HCT116 (cell line): ENCODE measurements around the gene EEPD1. TPM values are rescaled to one million over a fixed set of nuclear protein-coding genes. Genes with fewer than 3 reads are reported as not detected.

ENCODE experiments used
- ATAC-seq: fragments of 200-7000 bp; cut with Tn5 transposase; 2 replicates; pipeline ENCODE4 v1.9.1; 2020; ENCODE audit warnings: mild to moderate bottlenecking, moderate library complexity
- BruUV-seq: library from RNA; stranded (reverse); fragments of 400-500 nt; replicated peaks from 2 replicates; lab custom pipeline; 2021; lab: Mats Ljungman, UMichigan
- CTCF ChIA-PET: fragments of 300-600 bp; sonication (Branson Sonifier 250); formaldehyde crosslinking; loops from one replicate; lab custom pipeline; 2021; ENCODE audit warnings: antibody characterized with exemption; lab: Charles Lee
- POLR2A ChIA-PET: fragments of 300-600, 350-600 bp; sonication (Branson Sonifier 250); formaldehyde crosslinking; loops from one replicate; lab custom pipeline; 2021; ENCODE audit warnings: antibody characterized with exemption; lab: Charles Lee
- RAD21 ChIA-PET, 2 experiments: fragments of 300-600 bp; sonication (Branson Sonifier 250); formaldehyde crosslinking; loops; one replicate each; lab custom pipeline; 2023; ENCODE audit warnings: low total read pairs in 2 of 2; ENCODE audit not compliant: uncharacterized antibody in 2 of 2, unreplicated experiment in 2 of 2, low non-redundant PET in 1 of 2; lab: Charles Lee
- DNase-seq: peaks from one replicate; pipeline ENCODE4 v3.0.0-alpha.2; 2010; ENCODE audit warnings: low read depth, low spot score
- H2AFZ ChIP-seq: fragments of 200-600 bp; shearing (Covaris generic), sonication (generic); 2 replicates; pipeline ENCODE4 v1.6.1; 2017; ENCODE audit warnings: low read depth, mixed run types, mixed read lengths, antibody characterized with exemption, low read length; ENCODE audit not compliant: poor library complexity, severe bottlenecking
- H3K27ac ChIP-seq: 2 replicates; pipeline ENCODE4 v1.5.1; 2012; ENCODE audit warnings: low read depth, low read length
- H3K27me3 ChIP-seq: fragments of 200-600 bp; sonication (generic); 2 replicates; pipeline ENCODE4 v1.6.1; 2016; ENCODE audit warnings: mixed run types, low read length, mixed read lengths; ENCODE audit not compliant: insufficient read depth
- H3K36me3 ChIP-seq, 2 experiments: fragments of 200-500 bp in 1 of 2; fragments of 200-600 bp in 1 of 2; sonication (Bioruptor generic) in 1 of 2; sonication (generic) in 1 of 2; 2 replicates each; pipeline versions ENCODE4 v1.5.1 to v1.6.1; 2014 to 2016; ENCODE audit warnings: low read length in 2 of 2, inconsistent platforms in 1 of 2, mixed read lengths in 1 of 2, mixed run types in 1 of 2; ENCODE audit not compliant: insufficient read depth in 2 of 2, control insufficient read depth in 1 of 2
- H3K4me1 ChIP-seq, 2 experiments: fragments of 200-600 bp in 1 of 2; sonication (generic) in 1 of 2; 2 replicates each; pipeline versions ENCODE4 v1.5.1 to v1.6.1; 2012 to 2017; ENCODE audit warnings: low read length in 2 of 2, inconsistent platforms in 1 of 2, mild to moderate bottlenecking in 1 of 2, mixed read lengths in 1 of 2, mixed run types in 1 of 2, moderate library complexity in 1 of 2; ENCODE audit not compliant: insufficient read depth in 2 of 2, control insufficient read depth in 1 of 2
- H3K4me2 ChIP-seq: fragments of 200-600 bp; sonication (generic); 2 replicates; pipeline ENCODE4 v1.6.1; 2017; ENCODE audit warnings: mixed run types, low read length, mixed read lengths
- H3K4me3 ChIP-seq, 2 experiments: fragments of 200-600 bp in 1 of 2; sonication (generic) in 1 of 2; replicated peaks in 1 of 2; 2 replicates each; pipeline ENCODE4 v1.5.1; 2011 to 2016; ENCODE audit warnings: low read length in 2 of 2, control low read depth in 1 of 2, low read depth in 1 of 2, mild to moderate bottlenecking in 1 of 2, mixed read lengths in 1 of 2, mixed run types in 1 of 2
- H3K79me2 ChIP-seq: fragments of 200-600 bp; sonication (generic); 2 replicates; pipeline ENCODE4 v1.6.1; 2017; ENCODE audit warnings: mild to moderate bottlenecking, mixed run types, low read length, moderate library complexity, mixed read lengths; ENCODE audit not compliant: insufficient read depth
- H3K9ac ChIP-seq: fragments of 200-600 bp; sonication (generic); 2 replicates; pipeline ENCODE4 v1.6.1; 2016; ENCODE audit warnings: low read length, mixed read lengths
- H3K9me2 ChIP-seq: fragments of 200-600 bp; sonication (generic), shearing (Covaris generic); 2 replicates; pipeline ENCODE4 v1.6.1; 2017; ENCODE audit warnings: mixed run types, mild to moderate bottlenecking, moderate library complexity; ENCODE audit not compliant: insufficient read depth
- H3K9me3 ChIP-seq, 2 experiments: fragments of 200-500 bp in 1 of 2; fragments of 200-600 bp in 1 of 2; sonication (Bioruptor generic) in 1 of 2; sonication (generic) in 1 of 2; 2 replicates each; pipeline ENCODE4 v1.6.1; 2014 to 2017; ENCODE audit warnings: low read length in 2 of 2, mixed read lengths in 2 of 2, inconsistent platforms in 1 of 2, low read depth in 1 of 2, mild to moderate bottlenecking in 1 of 2, mixed run types in 1 of 2, moderate library complexity in 1 of 2; ENCODE audit not compliant: control insufficient read depth in 1 of 2, insufficient read depth in 1 of 2
- H4K20me1 ChIP-seq: fragments of 200-600 bp; sonication (generic), shearing (Covaris generic); 2 replicates; pipeline ENCODE4 v1.6.1; 2017; ENCODE audit warnings: mixed run types, mild to moderate bottlenecking, moderate library complexity; ENCODE audit not compliant: insufficient read depth
- ATF3 ChIP-seq: IDR thresholded peaks from 2 replicates; pipeline ENCODE4 v1.6.1; 2012
- EGR1 ChIP-seq: IDR thresholded peaks from 2 replicates; pipeline ENCODE4 v1.6.1; 2012; ENCODE audit warnings: low read depth
- ELF1 ChIP-seq: IDR thresholded peaks from 2 replicates; pipeline ENCODE4 v1.6.1; 2012; ENCODE audit warnings: low read depth, borderline replicate concordance
- EZH2phosphoT487 ChIP-seq: fragments of 200-600 bp; IDR thresholded peaks from 2 replicates; pipeline ENCODE4 v1.6.1; 2018; ENCODE audit warnings: antibody characterized with exemption, borderline replicate concordance
- POLR2AphosphoS5 ChIP-seq: IDR thresholded peaks from 2 replicates; pipeline ENCODE4 v1.6.1; 2011; ENCODE audit warnings: mild to moderate bottlenecking, low read depth, low read length, moderate library complexity
- RAD21 ChIP-seq: IDR thresholded peaks from 2 replicates; pipeline ENCODE4 v1.6.1; 2012; ENCODE audit warnings: low read depth, mild to moderate bottlenecking
- SRF ChIP-seq: IDR thresholded peaks from 2 replicates; pipeline ENCODE4 v1.6.1; 2012; ENCODE audit warnings: low read depth
- ZBTB33 ChIP-seq: IDR thresholded peaks from 2 replicates; pipeline ENCODE4 v1.6.1; 2011; ENCODE audit warnings: mild to moderate bottlenecking, low read length, moderate library complexity; ENCODE audit not compliant: insufficient replicate concordance; ENCODE audit errors: extremely low read depth
- ZFX ChIP-seq: fragments of 450-650 bp; IDR thresholded peaks from 2 replicates; pipeline ENCODE4 v1.6.1; 2017
- intact Hi-C: fragments of 100-400 bp; cut with micrococcal nuclease; formaldehyde crosslinking; loops from 2 replicates; pipeline ENCODE4 v1.10.0; 2022
- total RNA-seq: library from RNA; stranded (reverse); gene quantifications from one replicate; pipeline ENCODE4 v1.2.1, GENCODE V29; 2021; ENCODE audit not compliant: unreplicated experiment

The EEPD1 gene
- total RNA-seq, 1 experiment from 2014 or later: 4.2 TPM

DNA sequence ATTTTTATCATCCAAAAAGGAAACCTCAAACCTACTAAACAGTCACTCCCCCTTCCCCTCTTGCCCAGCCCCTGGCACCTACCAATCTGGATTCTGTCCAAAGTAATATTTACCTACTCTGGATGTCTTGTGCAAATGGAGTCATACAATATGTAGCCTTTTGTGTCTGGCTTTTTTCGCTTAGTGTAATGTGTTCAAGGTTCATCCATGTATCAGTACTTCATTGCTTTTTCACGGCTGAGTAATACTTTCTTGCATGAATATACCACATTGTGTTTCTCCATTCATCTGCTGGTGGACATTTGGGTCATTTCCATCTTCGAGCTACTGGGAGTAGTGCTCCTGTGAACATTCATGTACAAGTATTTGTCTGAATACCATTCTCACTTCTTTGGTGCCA lies 113.6 kb downstream of the EEPD1 start:
- no peak overlapping the region for H3K9ac ChIP-seq
- H3K4me1 ChIP-seq: peaks cover 0 to 4% of the 10 kb centered on the region in 2 experiments; a peak in 1 of 4 replicates
- ChIA-PET RAD21 (no interaction called here), CTCF (no interaction called here), POLR2A (no interaction called here)
- H3K36me3 ChIP-seq: no peaks in the 10 kb centered on the region
- no peak for TF ChIP-seq EGR1
- no peak for TF ChIP-seq POLR2AphosphoS5
- TF ChIP-seq ATF3: no peak
- ATAC-seq (no peak), DNase-seq (no peak)
- no peaks in the 10 kb centered on the region for H3K27me3 ChIP-seq
- H3K79me2 ChIP-seq: no peaks in the 10 kb centered on the region
- no peaks in the 10 kb centered on the region for H3K9me3 ChIP-seq
- H2AFZ ChIP-seq: no peak overlapping the region
- H3K27ac ChIP-seq: no peak overlapping the region
- no peaks in the 10 kb centered on the region for H4K20me1 ChIP-seq
- H3K4me3 ChIP-seq: no peak overlapping the region
- intact Hi-C loops: no loop called here
- H3K4me2 ChIP-seq: no peak overlapping the region
- no TSS peak for BruUV-seq
- H3K9me2 ChIP-seq: no peaks in the 10 kb centered on the region

DNA sequence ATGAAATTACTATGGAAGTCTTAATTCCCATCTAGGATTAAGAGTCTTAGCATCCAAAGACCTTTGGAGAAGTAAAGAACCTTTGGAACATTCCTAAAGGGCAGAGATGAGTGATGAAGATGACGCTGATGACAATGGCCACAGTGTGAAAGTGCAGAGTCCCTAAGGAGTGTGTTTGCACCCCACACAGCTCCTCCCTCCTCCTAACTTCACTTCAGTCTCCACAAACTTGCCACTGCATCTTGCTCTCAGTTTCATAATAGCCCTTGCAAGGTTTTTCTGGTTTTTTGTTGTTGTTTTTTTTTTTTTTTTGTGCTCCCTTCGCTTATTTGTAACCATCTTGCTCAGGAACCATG lies 119.1 kb downstream of the EEPD1 start:
- Histone ChIP-seq H3K4me1 (no peaks in the 10 kb centered on the region; a peak in 1 of 4 replicates), H3K4me2 (no peak overlapping the region), H3K27ac (no peak overlapping the region), H3K4me3 (no peak overlapping the region), H3K9me3 (no peaks in the 10 kb centered on the region), H3K36me3 (no peaks in the 10 kb centered on the region), H3K9ac (no peak overlapping the region), H3K27me3 (no peaks in the 10 kb centered on the region), H3K79me2 (no peaks in the 10 kb centered on the region), H3K9me2 (no peaks in the 10 kb centered on the region), H4K20me1 (no peaks in the 10 kb centered on the region), H2AFZ (no peak overlapping the region)
- intact Hi-C loops: no loop called here
- no TSS peak for BruUV-seq
- ChIA-PET POLR2A (no interaction called here), RAD21 (no interaction called here), CTCF (no interaction called here)
- TF ChIP-seq ELF1: no peak
- TF ChIP-seq ZBTB33: no peak
- TF ChIP-seq SRF: no peak
- TF ChIP-seq ZFX: no peak
- no peak for TF ChIP-seq ATF3
- TF ChIP-seq POLR2AphosphoS5: no peak
- no peak for TF ChIP-seq RAD21
- no peak for TF ChIP-seq EZH2phosphoT487
- ATAC-seq (no peak), DNase-seq (no peak)
